Lung (tissue), 12 donors: ENCODE measurements around the gene TRIM65. TPM values are rescaled to one million over a fixed set of nuclear protein-coding genes. Genes with fewer than 3 reads are reported as not detected.

Experiments used
- ATAC-seq: fragments of 200-7000 bp; cut with Tn5 transposase; one replicate; pipeline ENCODE4 v1.9.1; 2020; ENCODE audit warnings: moderate number of reproducible peaks; ENCODE audit not compliant: insufficient read depth, low FRiP score
- DNase-seq, 3 donors: peaks; one replicate each; pipeline ENCODE4 v3.0.0-alpha.2; 2013 to 2017
- H3K27ac ChIP-seq, 2 donors: one replicate each; pipeline ENCODE4 v1.5.1; 2013; ENCODE audit warnings: mild to moderate bottlenecking in 2 of 2, moderate library complexity in 2 of 2, control low read depth in 1 of 2, inconsistent platforms in 1 of 2, low read depth in 1 of 2, low read length in 1 of 2
- H3K27me3 ChIP-seq, 3 donors: one replicate each; pipeline ENCODE4 v1.5.1; 2013; ENCODE audit warnings: low read length in 2 of 3; ENCODE audit not compliant: control insufficient read depth in 3 of 3, insufficient read depth in 3 of 3
- H3K36me3 ChIP-seq, 4 donors: one replicate each; pipeline ENCODE4 v1.5.1; 2013; ENCODE audit warnings: low read length in 4 of 4, mild to moderate bottlenecking in 1 of 4, moderate library complexity in 1 of 4; ENCODE audit not compliant: control insufficient read depth in 4 of 4, insufficient read depth in 4 of 4
- H3K4me1 ChIP-seq, 5 donors: one replicate each; pipeline ENCODE4 v1.5.1; 2013; ENCODE audit warnings: low read length in 5 of 5, mild to moderate bottlenecking in 2 of 5, moderate library complexity in 1 of 5; ENCODE audit not compliant: control insufficient read depth in 5 of 5, insufficient read depth in 5 of 5
- H3K4me3 ChIP-seq: one replicate; pipeline ENCODE4 v1.5.1; 2013; ENCODE audit warnings: mild to moderate bottlenecking, control low read depth, moderate library complexity
- H3K9ac ChIP-seq, 2 donors: one replicate each; pipeline ENCODE4 v1.5.1; 2013; ENCODE audit warnings: low read length in 2 of 2, control low read depth in 1 of 2; ENCODE audit not compliant: insufficient read depth in 1 of 2
- H3K9me3 ChIP-seq, 4 donors: one replicate each; pipeline ENCODE4 v1.5.1; 2013; ENCODE audit warnings: low read length in 3 of 4, mild to moderate bottlenecking in 1 of 4, moderate library complexity in 1 of 4; ENCODE audit not compliant: control insufficient read depth in 4 of 4, insufficient read depth in 3 of 4
- WGBS, 2 donors: extraction: QIAGEN DNeasy Blood & Tissue Kit; methylation state at CpG; one replicate each; pipeline ENCODE4 v1.1.7; 2013; 5-methylcytosine and 5-hydroxymethylcytosine counted together
- polyA plus RNA-seq, 2 donors: library from polyadenylated mRNA; stranded (reverse); fragments of 200-250 nt; gene quantifications; one replicate each; pipeline ENCODE4 v1.2.1, GENCODE V29; 2013
- total RNA-seq, 2 donors: library from RNA; depleted of rRNA in 1 of 2; stranded (reverse); fragments of >200 nt in 1 of 2; gene quantifications; one replicate each; pipeline ENCODE4 v1.2.1, GENCODE V29; 2014 to 2021
- TF ChIP-seq, protein P1 (sequence below): IDR thresholded peaks from 2 replicates; pipeline ENCODE4 v1.5.1; 2012; ENCODE audit warnings: mild to moderate bottlenecking; ENCODE audit errors: control extremely low read depth, extremely low read depth
- donor health status: control.
- donor health status: control.
- donor health status: Bipolar disorder and iron deficiency.
- donor health status: healthy.
- donor health status: DM: yes; HTN: yes; CAD: no.

TRIM65 gene
- total and polyA plus RNA-seq, 4 donors = 12.7 to 32.9 (median 21.2) TPM

- Histone ChIP-seq H3K9ac (no peak overlapping the region), H3K36me3 (peaks cover 0 to 52% (median 30%) of the 10 kb centered on the region in 4 donors), H3K27me3 (no peaks in the 10 kb centered on the region), H3K4me3 (no peak overlapping the region), H3K9me3 (no peaks in the 10 kb centered on the region), H3K4me1 (peaks cover 0 to 46% (median 42%) of the 10 kb centered on the region in 5 donors), H3K27ac (peak overlapping the region; percentile 69 to 75)
- DNase-seq (peak in 1 of 3 donors; percentile 44), ATAC-seq (no peak)
- 80 to 89% methylated on average over 11 of the region's 11 CpGs for WGBS, 2 donors
- TF ChIP-seq, protein P1, sequence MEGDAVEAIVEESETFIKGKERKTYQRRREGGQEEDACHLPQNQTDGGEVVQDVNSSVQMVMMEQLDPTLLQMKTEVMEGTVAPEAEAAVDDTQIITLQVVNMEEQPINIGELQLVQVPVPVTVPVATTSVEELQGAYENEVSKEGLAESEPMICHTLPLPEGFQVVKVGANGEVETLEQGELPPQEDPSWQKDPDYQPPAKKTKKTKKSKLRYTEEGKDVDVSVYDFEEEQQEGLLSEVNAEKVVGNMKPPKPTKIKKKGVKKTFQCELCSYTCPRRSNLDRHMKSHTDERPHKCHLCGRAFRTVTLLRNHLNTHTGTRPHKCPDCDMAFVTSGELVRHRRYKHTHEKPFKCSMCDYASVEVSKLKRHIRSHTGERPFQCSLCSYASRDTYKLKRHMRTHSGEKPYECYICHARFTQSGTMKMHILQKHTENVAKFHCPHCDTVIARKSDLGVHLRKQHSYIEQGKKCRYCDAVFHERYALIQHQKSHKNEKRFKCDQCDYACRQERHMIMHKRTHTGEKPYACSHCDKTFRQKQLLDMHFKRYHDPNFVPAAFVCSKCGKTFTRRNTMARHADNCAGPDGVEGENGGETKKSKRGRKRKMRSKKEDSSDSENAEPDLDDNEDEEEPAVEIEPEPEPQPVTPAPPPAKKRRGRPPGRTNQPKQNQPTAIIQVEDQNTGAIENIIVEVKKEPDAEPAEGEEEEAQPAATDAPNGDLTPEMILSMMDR = no peak
These were observed 47.5 kb downstream of the TRIM65 start for GRCh38 chr17:75849279-75849646.

DNA sequence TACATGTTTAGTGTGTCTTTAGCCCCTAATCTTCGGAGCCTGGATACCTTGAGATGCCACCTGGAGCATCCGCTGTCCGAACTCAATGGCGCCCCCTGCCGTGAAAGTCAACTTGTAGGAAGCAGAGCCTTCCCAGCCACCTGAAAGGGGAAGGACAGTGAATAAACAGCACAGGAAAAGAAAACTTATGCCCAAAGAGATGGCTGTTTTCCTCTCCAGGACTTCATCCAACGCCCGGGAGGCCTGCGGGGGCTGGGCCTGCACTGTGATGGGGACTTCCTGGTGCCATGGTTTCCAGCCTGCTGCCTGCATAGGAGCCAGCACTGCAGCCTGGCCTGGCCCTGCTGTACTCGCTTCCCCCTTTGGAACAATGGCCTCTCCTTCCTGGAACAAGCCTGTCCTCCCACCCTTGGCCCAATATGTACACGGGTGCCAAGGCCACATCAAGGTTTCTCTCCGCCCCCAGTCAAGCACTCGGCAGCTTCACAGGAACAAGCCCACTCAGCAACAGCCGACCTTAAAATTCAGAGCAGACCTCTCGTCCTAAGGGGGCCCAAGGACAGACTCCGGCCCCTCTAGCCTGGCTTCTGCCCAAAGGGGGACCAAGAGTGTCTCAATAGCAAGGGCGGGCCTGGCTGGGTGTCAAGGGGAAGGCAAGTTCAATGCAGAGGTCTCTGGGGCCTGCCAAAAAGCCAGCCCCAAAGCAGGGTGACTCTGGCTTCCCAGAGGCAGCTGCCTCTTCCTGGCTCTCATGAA is 48.0 kb downstream of the TRIM65 start:
- H3K27me3 ChIP-seq = no peaks in the 10 kb centered on the region
- H3K4me3 ChIP-seq = no peak overlapping the region
- no peaks in the 10 kb centered on the region for H3K9me3 ChIP-seq
- no peak for ATAC-seq
- WGBS, 2 donors = 37 to 49% methylated on average over 16 of the region's 16 CpGs
- H3K36me3 ChIP-seq = peaks cover 0 to 52% (median 30%) of the 10 kb centered on the region in 4 donors
- DNase-seq = peak; percentile 58 to 74 (median 66)
- TF ChIP-seq, protein P1 = peak; percentile 49
- H3K9ac ChIP-seq = peak overlapping the region in 1 of 2 donors; percentile 65
- H3K27ac ChIP-seq = peak overlapping the region; percentile 69 to 75
- peaks cover 0 to 48% (median 40%) of the 10 kb centered on the region in 5 donors for H3K4me1 ChIP-seq

GRCh38 chr17:75847614-75848522 is 48.9 kb downstream of the TRIM65 start:
- Histone ChIP-seq H3K9ac (peak overlapping the region in 1 of 2 donors; percentile 65), H3K4me1 (peaks cover 0 to 51% (median 38%) of the 10 kb centered on the region in 5 donors), H3K4me3 (no peak overlapping the region), H3K27me3 (no peaks in the 10 kb centered on the region), H3K27ac (peak overlapping the region in 1 of 2 donors; percentile 71), H3K36me3 (peaks cover 0 to 52% (median 30%) of the 10 kb centered on the region in 4 donors), H3K9me3 (no peaks in the 10 kb centered on the region)
- ATAC-seq = no peak
- no peak for DNase-seq
- WGBS, 2 donors = 84 to 90% methylated on average over 25 of the region's 25 CpGs
- TF ChIP-seq, protein P1 = no peak
